ENCODE results near the gene FIGN. TPM values are rescaled to one million over a fixed set of nuclear protein-coding genes. Genes with fewer than 3 reads are reported as not detected.

The FIGN gene
- total and polyA plus RNA-seq, 2 of the 8 experiments (the other 6 are each of a cell fraction or from before 2014, with no cell fraction given), result 5.0 to 22.8 TPM

GRCh38 chr2:163733956-163734355 is 1.9 kb downstream of the FIGN start:
- Histone ChIP-seq H3K36me3 (ENCODE audit: control insufficient read depth in 2 of 4, insufficient read depth in 4 of 4, low read length in 3 of 4) (no peaks in the 10 kb centered on the region), H3K4ac (replicated peaks; ENCODE audit: insufficient read length, low read depth, low read length) (no peak overlapping the region), H3K4me1 (replicated peaks in 1 of 4; ENCODE audit: control insufficient read depth in 3 of 4, insufficient read depth in 4 of 4, low read length in 3 of 4) (peaks cover 0 to 7% (median 1%) of the 10 kb centered on the region in 4 experiments; a peak in 3 of 7 replicates), H2AK5ac (ENCODE audit: low read depth, low read length) (no peak overlapping the region), H2AFZ (ENCODE audit: low read length) (no peak overlapping the region), H3K23ac (ENCODE audit: insufficient read length) (no peak overlapping the region), H2BK5ac (ENCODE audit: low read depth, low read length) (no peak overlapping the region), H3K18ac (ENCODE audit: extremely low read depth, low read length) (no peak overlapping the region), H3K23me2 (ENCODE audit: low read depth, low read length) (peaks cover 7% of the 10 kb centered on the region), H4K20me1 (replicated peaks in 1 of 2; ENCODE audit: control insufficient read depth in 1 of 2, insufficient read depth in 2 of 2, low read length in 2 of 2) (peaks cover 0 to 1% of the 10 kb centered on the region in 2 experiments), H3K56ac (replicated peaks; ENCODE audit: insufficient read length, low read depth, low read length) (no peak overlapping the region), H3K9ac (replicated peaks in 1 of 4; ENCODE audit: extremely low read depth in 1 of 4, low read depth in 3 of 4, low read length in 3 of 4) (no peak overlapping the region; a peak in 1 of 7 replicates), H3K4me3 (ENCODE audit: extremely low read depth in 1 of 4, insufficient read depth in 2 of 4, low read depth in 3 of 4, low read length in 4 of 4) (peak overlapping the region in 3 of 4 experiments; percentile 73 to 99 (median 87); a peak in 4 of 8 replicates), H3K79me2 (ENCODE audit: control insufficient read depth in 1 of 2, insufficient read depth in 2 of 2, low read length in 2 of 2) (peaks cover 0 to 66% of the 10 kb centered on the region in 2 experiments; a peak in 3 of 4 replicates), H3K27me3 (replicated peaks in 1 of 4; ENCODE audit: control insufficient read depth in 3 of 4, extremely low read depth in 1 of 4, insufficient read depth in 3 of 4, low read length in 3 of 4) (no peaks in the 10 kb centered on the region), H2BK15ac (ENCODE audit: low read length) (no peak overlapping the region), H2BK120ac (replicated peaks; ENCODE audit: low read depth, low read length) (no peak overlapping the region), H3K79me1 (ENCODE audit: low read depth, low read length) (no peaks in the 10 kb centered on the region), H3K27ac (ENCODE audit: low read depth, low read length) (no peak overlapping the region), H3K9me3 (ENCODE audit: insufficient read depth in 2 of 2, low read depth in 1 of 2, low read length in 1 of 2) (no peaks in the 10 kb centered on the region), H4K8ac (ENCODE audit: extremely low read depth, insufficient read depth, low read length) (no peak overlapping the region), H3K4me2 (ENCODE audit: insufficient read depth in 1 of 2, low read depth in 2 of 2, low read length in 2 of 2) (peak overlapping the region; percentile 87 to 95; a peak in 3 of 4 replicates), H4K5ac (ENCODE audit: insufficient read length, low read depth, low read length) (no peak overlapping the region), H2BK20ac (ENCODE audit: low read length) (no peak overlapping the region), H4K91ac (replicated peaks; ENCODE audit: insufficient read length, low read length) (no peak overlapping the region), H2BK12ac (ENCODE audit: low read depth, low read length) (no peak overlapping the region), H3K14ac (ENCODE audit: insufficient read length) (no peak overlapping the region)
- 58% methylated on average over 5 of the region's 5 CpGs; no CpG with 5 or more reads in 1 of the 2 experiments for WGBS, 2 experiments (ENCODE audit: extremely low coverage in 1 of 2, insufficient coverage in 1 of 2, insufficient read length in 1 of 2, insufficient replicate concordance in 2 of 2, low coverage in 1 of 2, low lambda C conversion rate in 2 of 2, missing lambda C conversion rate in 1 of 2)
- CTCF ChIA-PET (ENCODE audit: partially characterized antibody), result interaction anchor here (0.6 to 1.0 kb wide), 3 partner anchors 64 to 417 kb away, joined by 3 to 4 read pairs (median 3); no protein-coding TSS in a partner anchor
- TF ChIP-seq MAX (IDR thresholded peaks at IDR 0.05) (no peak), SIX5 (IDR thresholded peaks at IDR 0.05; ENCODE audit: low read depth, low read length) (no peak), NANOG (IDR thresholded peaks at IDR 0.05; ENCODE audit: insufficient read depth, low read depth, low read length, poor library complexity, severe bottlenecking) (no peak), CREB1 (IDR thresholded peaks at IDR 0.05) (no peak), TEAD4 (IDR thresholded peaks at IDR 0.05; ENCODE audit: low read depth, low read length) (no peak), ASH2L (IDR thresholded peaks at IDR 0.05; ENCODE audit: low read length) (no peak)
- FAIRE-seq (no peak), DNase-seq (ENCODE audit: low read depth in 1 of 2, low spot score in 2 of 2) (no peak)
- POLR2A ChIA-PET (ENCODE audit: partially characterized antibody), result no interaction called here

All from H1 (cell line).